Left ventricle myocardium inferior (tissue), 1 donor: Measurements from ENCODE around the gene TGM1. TPM values are rescaled to one million over a fixed set of nuclear protein-coding genes. Genes with fewer than 3 reads are reported as not detected.
A peak's percentile ranks its signal among the peaks of the same experiment; 100 is the strongest.
"Not testable (repeated sequence)": the region's sequence is repeated elsewhere in the genome, so short reads cannot be mapped to it uniquely, and the experiment has no call there.

Source experiments
- DNase-seq: peaks from one replicate; pipeline ENCODE4 v3.0.0-alpha.2; 2020
- H3K27ac ChIP-seq: fragments of 200-600 bp; replicated peaks from 2 replicates; pipeline ENCODE4 v1.8.0; 2021
- H3K27me3 ChIP-seq: fragments of 200-600 bp; 2 replicates; pipeline ENCODE4 v1.8.0; 2021; ENCODE audit warnings: low read depth
- H3K36me3 ChIP-seq: fragments of 200-600 bp; 2 replicates; pipeline ENCODE4 v1.8.0; 2021
- H3K4me1 ChIP-seq: fragments of 200-600 bp; 2 replicates; pipeline ENCODE4 v1.8.0; 2021
- H3K4me3 ChIP-seq: fragments of 200-600 bp; 2 replicates; pipeline ENCODE4 v1.8.0; 2021; ENCODE audit warnings: mild to moderate bottlenecking, moderate library complexity
- H3K9me3 ChIP-seq: fragments of 200-600 bp; replicated peaks from 2 replicates; pipeline ENCODE4 v1.8.0; 2021
- intact Hi-C: fragments of 100-400 bp; cut with micrococcal nuclease; formaldehyde crosslinking; loops from one replicate; pipeline ENCODE4 v1.11.0; 2022
- total RNA-seq: library from RNA; stranded (reverse); fragmentation: NEBNext Ultra II Directional; extraction: Animal tissue kit (Norgen Biotek cat#: 25700); gene quantifications from one replicate; pipeline ENCODE4 v1.2.1, GENCODE V29; 2021
- TF ChIP-seq, protein P1 (sequence below): fragments of 200-600 bp; IDR thresholded peaks from 2 replicates; pipeline ENCODE4 v1.8.0; 2021; ENCODE audit warnings: antibody characterized with exemption, mild to moderate bottlenecking, borderline replicate concordance
- donor health status: DM: no; HTN: yes; CAD: no; lungs with severe emphysema.

Gene TGM1
- total RNA-seq, 1 donor from 2014 or later = 0.96 TPM

DNA sequence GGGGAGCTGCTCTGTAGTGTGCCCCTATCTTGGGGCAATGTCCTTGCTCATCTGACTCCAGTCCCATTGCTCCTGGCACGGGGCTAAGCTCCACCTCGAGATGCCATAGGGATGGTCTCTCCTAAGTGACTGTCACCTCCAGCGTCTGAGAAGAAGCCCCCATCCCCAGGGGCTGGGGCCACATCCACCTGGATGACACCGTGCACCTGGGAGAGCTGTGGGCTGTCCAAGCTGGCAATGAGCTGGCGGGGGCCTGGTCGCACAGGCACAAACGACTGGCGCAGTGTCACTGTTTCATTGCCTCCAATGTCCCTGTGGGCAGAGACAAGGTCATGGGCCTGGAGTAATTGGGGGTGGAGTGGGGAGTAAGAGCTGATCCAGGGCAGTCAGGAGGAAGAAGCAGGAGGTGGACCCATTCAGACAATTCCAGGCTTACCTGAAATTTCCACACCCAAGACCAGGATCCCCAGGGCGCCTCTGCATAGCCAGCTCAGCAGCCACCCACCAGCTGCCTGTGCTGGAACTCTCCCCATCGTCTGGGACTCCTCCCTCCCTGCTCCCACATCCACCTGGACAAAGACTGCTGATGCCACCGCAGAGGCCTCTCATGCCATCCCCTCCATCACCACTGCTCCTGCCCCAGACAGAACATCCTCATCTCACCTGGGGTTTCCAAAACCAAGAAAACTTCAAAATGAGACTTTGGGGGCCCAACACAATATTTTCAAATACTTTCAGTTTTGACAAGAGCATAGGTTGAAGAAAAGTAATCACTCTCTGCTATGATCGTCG lies 13.6 kb downstream of the TGM1 start:
- TF ChIP-seq, protein P1, sequence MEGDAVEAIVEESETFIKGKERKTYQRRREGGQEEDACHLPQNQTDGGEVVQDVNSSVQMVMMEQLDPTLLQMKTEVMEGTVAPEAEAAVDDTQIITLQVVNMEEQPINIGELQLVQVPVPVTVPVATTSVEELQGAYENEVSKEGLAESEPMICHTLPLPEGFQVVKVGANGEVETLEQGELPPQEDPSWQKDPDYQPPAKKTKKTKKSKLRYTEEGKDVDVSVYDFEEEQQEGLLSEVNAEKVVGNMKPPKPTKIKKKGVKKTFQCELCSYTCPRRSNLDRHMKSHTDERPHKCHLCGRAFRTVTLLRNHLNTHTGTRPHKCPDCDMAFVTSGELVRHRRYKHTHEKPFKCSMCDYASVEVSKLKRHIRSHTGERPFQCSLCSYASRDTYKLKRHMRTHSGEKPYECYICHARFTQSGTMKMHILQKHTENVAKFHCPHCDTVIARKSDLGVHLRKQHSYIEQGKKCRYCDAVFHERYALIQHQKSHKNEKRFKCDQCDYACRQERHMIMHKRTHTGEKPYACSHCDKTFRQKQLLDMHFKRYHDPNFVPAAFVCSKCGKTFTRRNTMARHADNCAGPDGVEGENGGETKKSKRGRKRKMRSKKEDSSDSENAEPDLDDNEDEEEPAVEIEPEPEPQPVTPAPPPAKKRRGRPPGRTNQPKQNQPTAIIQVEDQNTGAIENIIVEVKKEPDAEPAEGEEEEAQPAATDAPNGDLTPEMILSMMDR = no peak
- Histone ChIP-seq H3K4me3 (no peak overlapping the region), H3K27ac (no peak overlapping the region), H3K36me3 (peaks cover 3% of the 10 kb centered on the region), H3K9me3 (no peaks in the 10 kb centered on the region), H3K27me3 (no peaks in the 10 kb centered on the region), H3K4me1 (no peaks in the 10 kb centered on the region)
- no peak for DNase-seq
- intact Hi-C loops = no loop called here

DNA sequence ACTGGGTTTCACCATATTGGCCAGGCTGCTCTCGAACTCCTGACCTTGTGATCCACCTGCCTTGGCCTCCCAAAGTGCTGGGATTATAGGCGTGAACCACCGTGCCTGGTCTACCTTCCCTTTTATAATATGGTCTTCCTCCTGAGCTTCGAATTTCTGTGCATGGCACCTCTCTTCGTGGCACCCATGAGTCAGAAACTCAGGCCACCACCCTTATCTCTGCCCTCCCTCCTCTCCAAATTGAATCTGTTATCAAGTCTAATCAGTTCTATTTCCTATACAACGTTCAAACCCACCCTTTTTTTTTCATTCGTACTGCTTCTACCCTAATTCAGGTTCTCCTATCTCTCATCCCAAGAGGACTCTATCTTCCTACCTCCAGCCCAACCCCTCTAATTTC lies 15.6 kb downstream of the TGM1 start:
- intact Hi-C loops = no loop called here
- no peak overlapping the region for H3K4me3 ChIP-seq
- no peaks in the 10 kb centered on the region for H3K27me3 ChIP-seq
- H3K27ac ChIP-seq = no peak overlapping the region
- H3K9me3 ChIP-seq = no peaks in the 10 kb centered on the region
- TF ChIP-seq, protein P1 = no peak
- peaks cover 10% of the 10 kb centered on the region for H3K4me1 ChIP-seq
- no peaks in the 10 kb centered on the region for H3K36me3 ChIP-seq
- DNase-seq = no peak

GRCh38 chr14:24246765-24247212 lies 16.2 kb downstream of the TGM1 start:
- no peak for DNase-seq
- Histone ChIP-seq H3K27me3 (no peaks in the 10 kb centered on the region), H3K27ac (no peak overlapping the region), H3K4me3 (no peak overlapping the region), H3K36me3 (no peaks in the 10 kb centered on the region), H3K9me3 (no peaks in the 10 kb centered on the region), H3K4me1 (peaks cover 13% of the 10 kb centered on the region)
- TF ChIP-seq, protein P1 = no peak
- intact Hi-C loops = no loop called here

DNA sequence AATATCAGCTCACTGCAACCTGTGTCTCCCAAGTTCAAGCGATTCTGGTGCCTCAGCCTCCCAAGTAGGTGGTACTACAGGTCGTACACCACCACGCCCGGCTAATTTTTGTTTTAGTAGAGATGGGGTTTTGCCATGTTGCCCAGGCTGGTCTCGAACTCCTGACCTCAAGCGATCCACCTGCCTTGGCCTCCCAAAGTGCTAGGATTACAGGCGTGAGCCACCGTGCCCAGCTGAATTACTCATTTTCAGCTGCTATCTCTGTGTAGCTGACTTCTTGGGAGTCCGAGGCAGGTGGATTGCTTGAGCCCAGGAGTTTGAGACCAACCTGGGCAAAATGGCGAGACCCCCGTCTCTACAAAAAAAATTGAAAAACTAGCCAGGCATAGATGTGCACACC lies 17.6 kb downstream of the TGM1 start:
- H3K27me3 ChIP-seq, DNase-seq, H3K4me3 ChIP-seq, H3K27ac ChIP-seq, intact Hi-C loops, H3K9me3 ChIP-seq: not testable (repeated sequence)
- Histone ChIP-seq H3K4me1 (peaks cover 28% of the 10 kb centered on the region), H3K36me3 (peaks cover 11% of the 10 kb centered on the region)

- TF ChIP-seq, protein P1 = no peak
- Histone ChIP-seq H3K27me3 (no peaks in the 10 kb centered on the region), H3K9me3 (no peaks in the 10 kb centered on the region), H3K4me3 (peak overlapping the region; percentile 85), H3K36me3 (peaks cover 31% of the 10 kb centered on the region), H3K27ac (peak overlapping the region; percentile 98), H3K4me1 (peaks cover 47% of the 10 kb centered on the region)
- intact Hi-C loops = no loop called here
- DNase-seq = no peak
Observed at GRCh38 chr14:24243336-24243836, 19.6 kb downstream of the TGM1 start.

DNA sequence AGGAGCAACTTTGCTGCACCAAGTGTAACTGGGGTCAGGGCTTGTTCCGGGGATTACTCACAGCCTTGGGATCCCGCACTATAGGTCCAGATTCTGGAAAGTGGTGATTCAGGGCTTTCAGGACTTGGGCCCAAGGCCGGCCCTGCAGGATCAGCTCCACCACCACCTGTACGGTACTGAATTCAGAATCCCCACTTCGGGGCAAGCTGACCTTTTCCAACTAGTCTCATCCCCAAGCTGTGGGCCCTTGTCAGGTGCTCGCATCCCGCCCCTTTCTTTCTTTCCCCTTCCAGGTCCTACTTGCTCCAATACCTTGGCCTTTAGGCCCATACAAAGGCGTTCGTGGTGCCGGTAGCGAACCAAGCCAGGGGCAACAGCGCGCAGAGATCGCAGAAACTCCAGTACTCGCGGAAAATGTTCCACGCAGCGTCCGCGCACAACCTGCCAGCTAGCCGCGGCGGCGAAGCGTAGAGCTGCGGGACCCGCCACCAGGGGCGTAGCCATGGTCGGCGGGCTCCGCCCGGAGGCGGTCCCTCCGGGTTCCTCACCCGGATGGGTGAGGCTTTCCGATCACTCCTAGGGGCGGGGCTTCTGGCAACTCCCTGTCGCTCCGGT lies 21.0 kb downstream of the TGM1 start:
- peak; percentile 91 for DNase-seq
- Histone ChIP-seq H3K27ac (peak overlapping the region; percentile 98), H3K27me3 (no peaks in the 10 kb centered on the region), H3K4me3 (peak overlapping the region; percentile 85), H3K9me3 (no peaks in the 10 kb centered on the region), H3K36me3 (peaks cover 45% of the 10 kb centered on the region), H3K4me1 (peaks cover 62% of the 10 kb centered on the region)
- intact Hi-C loops = no loop called here
- TF ChIP-seq, protein P1 = peak; percentile 78
